Natural killer cell treated with Interleukin-12 subunit alpha and Interleukin-12 subunit beta and Interleukin-15 and Interleukin-18, amount 100 ng/mL, for 72 hours (primary cell): ENCODE measurements around the gene MGST1. TPM values are rescaled to one million over a fixed set of nuclear protein-coding genes. Genes with fewer than 3 reads are reported as not detected.
A peak's percentile ranks its signal among the peaks of the same experiment; 100 is the strongest.

ENCODE experiments used
- ATAC-seq, 2 donors: fragments of 150-1000 bp; cut with Tn5 transposase in 1 of 2; sonication (Bioruptor Pico), chemical (Tn5 transposase) in 1 of 2; 2 replicates each; pipeline ENCODE4 v1.10.0; 2021
- DNase-seq: peaks from one replicate; pipeline ENCODE4 v3.0.0; 2022; ENCODE audit warnings: low spot score
- H3K27ac Mint-ChIP-seq, 2 donors: 1 replicate in 1 of 2; 2 replicates in 1 of 2; pipeline ENCODE4 v1.8.0; 2022; ENCODE audit warnings: mixed read lengths in 2 of 2, mild to moderate bottlenecking in 1 of 2, moderate library complexity in 1 of 2
- H3K27me3 Mint-ChIP-seq, 2 donors: 1 replicate in 1 of 2; 2 replicates in 1 of 2; pipeline ENCODE4 v1.8.0; 2022; ENCODE audit warnings: mixed read lengths in 2 of 2
- H3K36me3 Mint-ChIP-seq: one replicate; pipeline ENCODE4 v1.8.0; 2022; ENCODE audit warnings: mixed read lengths
- H3K4me1 Mint-ChIP-seq, 2 donors: 1 replicate in 1 of 2; 2 replicates in 1 of 2; pipeline ENCODE4 v1.8.0; 2022; ENCODE audit warnings: low read depth in 2 of 2, mixed read lengths in 2 of 2, mild to moderate bottlenecking in 1 of 2
- H3K4me3 Mint-ChIP-seq: one replicate; pipeline ENCODE4 v1.8.0; 2022; ENCODE audit warnings: mixed read lengths
- H3K9me3 Mint-ChIP-seq: 2 replicates; pipeline ENCODE4 v1.8.0; 2022; ENCODE audit warnings: mixed read lengths
- total RNA-seq, 2 donors: library from RNA; stranded (reverse); gene quantifications; one replicate each; pipeline ENCODE4 v1.2.3, GENCODE V29; 2022

MGST1 gene
- total RNA-seq, 2 donors from 2014 or later, result 11.3 to 13.8 TPM

- no peak overlapping the region for H3K27ac Mint-ChIP-seq
- H3K27me3 Mint-ChIP-seq, result no peaks in the 10 kb centered on the region
- no peak for DNase-seq
Measured at GRCh38 chr12:16330560-16330959, 16.9 kb upstream of the MGST1 start.

GRCh38 chr12:16331998-16332397 is 15.4 kb upstream of the MGST1 start:
- Mint-ChIP-seq H3K36me3 (no peaks in the 10 kb centered on the region), H3K4me3 (no peak overlapping the region), H3K4me1 (no peaks in the 10 kb centered on the region), H3K27me3 (no peaks in the 10 kb centered on the region), H3K9me3 (peaks cover 27% of the 10 kb centered on the region), H3K27ac (no peak overlapping the region)
- ATAC-seq (no peak), DNase-seq (no peak)

More at GRCh38 chr12:16330560-16330959, 16.9 kb upstream of the MGST1 start:
- H3K36me3 Mint-ChIP-seq, result no peaks in the 10 kb centered on the region
- H3K9me3 Mint-ChIP-seq, result peaks cover 32% of the 10 kb centered on the region
- H3K4me3 Mint-ChIP-seq, result no peak overlapping the region
- no peak for ATAC-seq
- H3K4me1 Mint-ChIP-seq, result no peaks in the 10 kb centered on the region

- ATAC-seq (no peak), DNase-seq (no peak)
- no peaks in the 10 kb centered on the region for H3K36me3 Mint-ChIP-seq
- no peaks in the 10 kb centered on the region for H3K4me1 Mint-ChIP-seq
- H3K9me3 Mint-ChIP-seq, result peaks cover 14% of the 10 kb centered on the region
- H3K27me3 Mint-ChIP-seq, result no peaks in the 10 kb centered on the region
- H3K4me3 Mint-ChIP-seq, result no peak overlapping the region
- no peak overlapping the region for H3K27ac Mint-ChIP-seq
Measured at GRCh38 chr12:16335838-16336237, 11.6 kb upstream of the MGST1 start.

- no peak overlapping the region for H3K4me3 Mint-ChIP-seq
- no peaks in the 10 kb centered on the region for H3K9me3 Mint-ChIP-seq
- ATAC-seq (no peak), DNase-seq (no peak)
- H3K27ac Mint-ChIP-seq, result no peak overlapping the region
- no peaks in the 10 kb centered on the region for H3K4me1 Mint-ChIP-seq
- H3K27me3 Mint-ChIP-seq, result no peaks in the 10 kb centered on the region
- H3K36me3 Mint-ChIP-seq, result no peaks in the 10 kb centered on the region
Measured at GRCh38 chr12:16344269-16344668, 3.2 kb upstream of the MGST1 start.

GRCh38 chr12:16345105-16345504 is 2.3 kb upstream of the MGST1 start:
- H3K27me3 Mint-ChIP-seq, result no peaks in the 10 kb centered on the region
- H3K9me3 Mint-ChIP-seq, result no peaks in the 10 kb centered on the region
- H3K4me1 Mint-ChIP-seq, result no peaks in the 10 kb centered on the region
- no peaks in the 10 kb centered on the region for H3K36me3 Mint-ChIP-seq
- H3K4me3 Mint-ChIP-seq, result no peak overlapping the region
- DNase-seq, result no peak
- ATAC-seq, result no peak
- H3K27ac Mint-ChIP-seq, result no peak overlapping the region

GRCh38 chr12:16346958-16347357 is 487 bp upstream of the MGST1 start:
- H3K27me3 Mint-ChIP-seq, result no peaks in the 10 kb centered on the region
- DNase-seq, result no peak
- no peaks in the 10 kb centered on the region for H3K4me1 Mint-ChIP-seq
- ATAC-seq, result no peak
- peaks cover 3% of the 10 kb centered on the region for H3K9me3 Mint-ChIP-seq
- H3K4me3 Mint-ChIP-seq, result no peak overlapping the region
- H3K36me3 Mint-ChIP-seq, result no peaks in the 10 kb centered on the region
- no peak overlapping the region for H3K27ac Mint-ChIP-seq

- no peaks in the 10 kb centered on the region for H3K27me3 Mint-ChIP-seq
- peak overlapping the region; percentile 22 for H3K4me3 Mint-ChIP-seq
- H3K36me3 Mint-ChIP-seq, result no peaks in the 10 kb centered on the region
- H3K4me1 Mint-ChIP-seq, result no peaks in the 10 kb centered on the region
- no peak for DNase-seq
- ATAC-seq, result no peak
- H3K9me3 Mint-ChIP-seq, result peaks cover 3% of the 10 kb centered on the region
- no peak overlapping the region for H3K27ac Mint-ChIP-seq
Measured at GRCh38 chr12:16348435-16349130, 1.1 kb downstream of the MGST1 start.

GRCh38 chr12:16349131-16349460 is 1.7 kb downstream of the MGST1 start:
- no peaks in the 10 kb centered on the region for H3K36me3 Mint-ChIP-seq
- ATAC-seq, result no peak
- DNase-seq, result no peak

GRCh38 chr12:16350682-16351081 is 3.2 kb downstream of the MGST1 start:
- no peak overlapping the region for H3K27ac Mint-ChIP-seq
- DNase-seq, result no peak
- no peaks in the 10 kb centered on the region for H3K4me1 Mint-ChIP-seq

More at GRCh38 chr12:16349131-16349460, 1.7 kb downstream of the MGST1 start:
- no peaks in the 10 kb centered on the region for H3K4me1 Mint-ChIP-seq
- no peaks in the 10 kb centered on the region for H3K27me3 Mint-ChIP-seq
- H3K9me3 Mint-ChIP-seq, result peaks cover 3% of the 10 kb centered on the region
- H3K4me3 Mint-ChIP-seq, result no peak overlapping the region
- no peak overlapping the region for H3K27ac Mint-ChIP-seq

GRCh38 chr12:16352481-16352880 is 5.0 kb downstream of the MGST1 start:
- no peak for DNase-seq
- no peaks in the 10 kb centered on the region for H3K36me3 Mint-ChIP-seq
- H3K27ac Mint-ChIP-seq, result no peak overlapping the region
- no peak overlapping the region for H3K4me3 Mint-ChIP-seq
- H3K9me3 Mint-ChIP-seq, result peaks cover 3% of the 10 kb centered on the region
- no peaks in the 10 kb centered on the region for H3K4me1 Mint-ChIP-seq
- no peak for ATAC-seq
- no peaks in the 10 kb centered on the region for H3K27me3 Mint-ChIP-seq

More at GRCh38 chr12:16350682-16351081, 3.2 kb downstream of the MGST1 start:
- Mint-ChIP-seq H3K4me3 (no peak overlapping the region), H3K27me3 (no peaks in the 10 kb centered on the region), H3K36me3 (no peaks in the 10 kb centered on the region), H3K9me3 (peaks cover 3% of the 10 kb centered on the region)
- no peak for ATAC-seq

GRCh38 chr12:16358878-16359277 is 11.4 kb downstream of the MGST1 start:
- H3K4me3 Mint-ChIP-seq, result no peak overlapping the region
- no peaks in the 10 kb centered on the region for H3K27me3 Mint-ChIP-seq
- no peaks in the 10 kb centered on the region for H3K4me1 Mint-ChIP-seq
- DNase-seq (no peak), ATAC-seq (no peak)
- no peak overlapping the region for H3K27ac Mint-ChIP-seq
- no peaks in the 10 kb centered on the region for H3K36me3 Mint-ChIP-seq
- peaks cover 13% of the 10 kb centered on the region for H3K9me3 Mint-ChIP-seq

- DNase-seq, result no peak
- H3K9me3 Mint-ChIP-seq, result peaks cover 13% of the 10 kb centered on the region
- H3K4me3 Mint-ChIP-seq, result no peak overlapping the region
- no peaks in the 10 kb centered on the region for H3K4me1 Mint-ChIP-seq
- no peaks in the 10 kb centered on the region for H3K36me3 Mint-ChIP-seq
- ATAC-seq, result no peak
- no peak overlapping the region for H3K27ac Mint-ChIP-seq
- no peaks in the 10 kb centered on the region for H3K27me3 Mint-ChIP-seq
Measured at GRCh38 chr12:16359512-16360491, 12.4 kb downstream of the MGST1 start.

GRCh38 chr12:16361142-16361783 is 13.8 kb downstream of the MGST1 start:
- ATAC-seq (no peak), DNase-seq (no peak)
- no peak overlapping the region for H3K27ac Mint-ChIP-seq
- no peaks in the 10 kb centered on the region for H3K27me3 Mint-ChIP-seq
- peaks cover 13% of the 10 kb centered on the region for H3K9me3 Mint-ChIP-seq
- H3K4me3 Mint-ChIP-seq, result no peak overlapping the region
- no peaks in the 10 kb centered on the region for H3K4me1 Mint-ChIP-seq
- H3K36me3 Mint-ChIP-seq, result no peaks in the 10 kb centered on the region

- Mint-ChIP-seq H3K27me3 (no peaks in the 10 kb centered on the region), H3K36me3 (no peaks in the 10 kb centered on the region), H3K4me1 (no peaks in the 10 kb centered on the region), H3K9me3 (peaks cover 13% of the 10 kb centered on the region), H3K4me3 (no peak overlapping the region), H3K27ac (no peak overlapping the region)
- ATAC-seq (no peak), DNase-seq (no peak)
Measured at GRCh38 chr12:16362550-16362949, 15.1 kb downstream of the MGST1 start.
